Measurements from ENCODE around the gene SMIM35.

The SMIM35 gene

DNA sequence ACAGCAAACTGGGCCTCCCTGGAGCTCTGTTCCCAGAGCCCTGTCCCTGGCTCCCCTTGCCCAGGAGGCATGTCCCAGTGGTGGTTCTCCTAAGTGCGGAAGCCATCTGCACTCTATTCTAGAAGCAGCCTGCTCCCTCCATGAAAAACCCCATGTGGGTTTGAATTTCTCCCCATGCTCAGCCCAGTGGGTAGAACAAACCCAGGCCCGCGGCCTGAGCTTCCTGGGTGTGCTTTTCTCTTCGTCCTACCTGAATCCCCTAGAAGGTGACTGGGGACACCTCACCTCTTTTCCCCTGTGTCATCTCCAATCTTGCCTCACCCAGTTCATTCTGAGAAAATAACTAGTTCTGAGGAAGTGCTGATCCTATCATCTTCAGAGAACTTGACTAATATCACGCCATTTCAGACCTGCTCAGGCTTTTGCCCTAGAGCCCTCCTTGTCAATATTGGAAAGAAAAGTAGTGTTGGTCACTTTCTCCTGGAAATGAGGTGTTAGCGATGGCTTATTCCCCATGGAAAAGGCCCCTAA, 84.7 kb downstream of the SMIM35 start:
- no peak overlapping the region for H3K4me3 ChIP-seq (ENCODE audit: low read length)
- DNase-seq (ENCODE audit: low read depth): no peak

DNA sequence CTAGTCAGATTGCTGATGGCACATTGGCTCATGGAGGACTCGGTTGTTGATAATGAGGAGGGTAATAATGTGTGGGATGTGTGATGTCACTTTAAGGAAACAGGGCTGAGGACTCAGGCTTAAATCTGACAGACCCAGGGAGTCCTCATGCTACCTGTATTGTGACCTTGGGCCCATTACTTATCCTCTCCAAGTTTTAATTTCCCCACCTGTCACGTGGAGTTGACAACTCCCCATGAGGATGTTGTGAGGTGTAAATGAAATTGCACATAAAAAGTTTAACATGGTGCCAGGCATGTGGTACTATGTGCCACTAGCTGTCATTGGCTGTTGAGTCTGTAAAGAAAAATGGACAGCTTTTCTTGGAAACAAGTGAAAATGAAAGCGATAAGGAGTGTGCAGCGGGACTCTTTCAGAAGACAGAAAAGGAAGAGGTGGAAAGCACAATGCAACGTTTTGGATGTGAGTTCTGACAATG, 85.2 kb downstream of the SMIM35 start:
- no peak for DNase-seq (ENCODE audit: low read depth)
- TF ChIP-seq, protein P1, sequence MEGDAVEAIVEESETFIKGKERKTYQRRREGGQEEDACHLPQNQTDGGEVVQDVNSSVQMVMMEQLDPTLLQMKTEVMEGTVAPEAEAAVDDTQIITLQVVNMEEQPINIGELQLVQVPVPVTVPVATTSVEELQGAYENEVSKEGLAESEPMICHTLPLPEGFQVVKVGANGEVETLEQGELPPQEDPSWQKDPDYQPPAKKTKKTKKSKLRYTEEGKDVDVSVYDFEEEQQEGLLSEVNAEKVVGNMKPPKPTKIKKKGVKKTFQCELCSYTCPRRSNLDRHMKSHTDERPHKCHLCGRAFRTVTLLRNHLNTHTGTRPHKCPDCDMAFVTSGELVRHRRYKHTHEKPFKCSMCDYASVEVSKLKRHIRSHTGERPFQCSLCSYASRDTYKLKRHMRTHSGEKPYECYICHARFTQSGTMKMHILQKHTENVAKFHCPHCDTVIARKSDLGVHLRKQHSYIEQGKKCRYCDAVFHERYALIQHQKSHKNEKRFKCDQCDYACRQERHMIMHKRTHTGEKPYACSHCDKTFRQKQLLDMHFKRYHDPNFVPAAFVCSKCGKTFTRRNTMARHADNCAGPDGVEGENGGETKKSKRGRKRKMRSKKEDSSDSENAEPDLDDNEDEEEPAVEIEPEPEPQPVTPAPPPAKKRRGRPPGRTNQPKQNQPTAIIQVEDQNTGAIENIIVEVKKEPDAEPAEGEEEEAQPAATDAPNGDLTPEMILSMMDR (IDR thresholded peaks at IDR 0.05; ENCODE audit: insufficient read depth, low read depth, low read length, missing control alignments): no peak
- no peak overlapping the region for H3K4me3 ChIP-seq (ENCODE audit: low read length)

More for the DNA sequence above, 84.7 kb downstream of the SMIM35 start:
- TF ChIP-seq, protein P1 (IDR thresholded peaks at IDR 0.05; ENCODE audit: insufficient read depth, low read depth, low read length, missing control alignments): no peak

DNA sequence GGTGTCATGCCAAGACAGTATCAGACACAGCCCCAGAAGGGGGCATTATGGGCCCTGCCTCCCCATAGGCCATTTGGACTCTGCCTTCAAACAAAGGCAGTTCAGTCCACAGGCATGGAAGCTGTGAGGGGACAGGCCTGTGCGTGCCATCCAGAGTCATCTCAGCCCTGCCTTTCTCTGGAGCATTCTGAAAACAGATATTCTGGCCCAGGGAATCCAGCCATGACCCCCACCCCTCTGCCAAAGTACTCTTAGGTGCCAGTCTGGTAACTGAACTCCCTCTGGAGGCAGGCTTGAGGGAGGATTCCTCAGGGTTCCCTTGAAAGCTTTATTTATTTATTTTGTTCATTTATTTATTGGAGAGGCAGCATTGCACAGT, 85.9 kb downstream of the SMIM35 start:
- no peak for DNase-seq (ENCODE audit: low read depth)
- H3K4me3 ChIP-seq (ENCODE audit: low read length): no peak overlapping the region
- TF ChIP-seq, protein P1 (IDR thresholded peaks at IDR 0.05; ENCODE audit: insufficient read depth, low read depth, low read length, missing control alignments): no peak

DNA sequence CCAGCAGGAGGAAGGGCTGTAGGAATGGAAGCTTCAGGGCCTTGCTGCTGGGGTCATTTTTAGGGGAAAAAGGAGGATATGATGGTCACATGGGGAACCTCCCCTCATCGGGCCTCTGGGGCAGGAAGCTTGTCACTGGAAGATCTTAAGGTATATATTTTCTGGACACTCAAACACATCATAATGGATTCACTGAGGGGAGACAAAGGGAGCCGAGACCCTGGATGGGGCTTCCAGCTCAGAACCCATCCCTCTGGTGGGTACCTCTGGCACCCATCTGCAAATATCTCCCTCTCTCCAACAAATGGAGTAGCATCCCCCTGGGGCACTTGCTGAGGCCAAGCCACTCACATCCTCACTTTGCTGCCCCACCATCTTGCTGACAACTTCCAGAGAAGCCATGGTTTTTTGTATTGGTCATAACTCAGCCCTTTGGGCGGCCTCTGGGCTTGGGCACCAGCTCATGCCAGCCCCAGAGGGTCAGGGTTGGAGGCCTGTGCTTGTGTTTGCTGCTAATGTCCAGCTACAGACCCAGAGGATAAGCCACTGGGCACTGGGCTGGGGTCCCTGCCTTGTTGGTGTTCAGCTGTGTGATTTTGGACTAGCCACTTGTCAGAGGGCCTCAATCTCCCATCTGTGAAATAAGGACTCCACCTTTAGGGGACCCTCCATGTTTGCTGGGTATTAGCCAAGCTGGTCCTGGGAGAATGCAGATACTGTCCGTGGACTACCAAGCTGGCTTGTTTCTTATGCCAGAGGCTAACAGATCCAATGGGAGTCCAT, 86.5 kb downstream of the SMIM35 start:
- H3K4me3 ChIP-seq (ENCODE audit: low read length): no peak overlapping the region
- TF ChIP-seq, protein P1 (IDR thresholded peaks at IDR 0.05; ENCODE audit: insufficient read depth, low read depth, low read length, missing control alignments): no peak
- DNase-seq (ENCODE audit: low read depth): no peak

DNA sequence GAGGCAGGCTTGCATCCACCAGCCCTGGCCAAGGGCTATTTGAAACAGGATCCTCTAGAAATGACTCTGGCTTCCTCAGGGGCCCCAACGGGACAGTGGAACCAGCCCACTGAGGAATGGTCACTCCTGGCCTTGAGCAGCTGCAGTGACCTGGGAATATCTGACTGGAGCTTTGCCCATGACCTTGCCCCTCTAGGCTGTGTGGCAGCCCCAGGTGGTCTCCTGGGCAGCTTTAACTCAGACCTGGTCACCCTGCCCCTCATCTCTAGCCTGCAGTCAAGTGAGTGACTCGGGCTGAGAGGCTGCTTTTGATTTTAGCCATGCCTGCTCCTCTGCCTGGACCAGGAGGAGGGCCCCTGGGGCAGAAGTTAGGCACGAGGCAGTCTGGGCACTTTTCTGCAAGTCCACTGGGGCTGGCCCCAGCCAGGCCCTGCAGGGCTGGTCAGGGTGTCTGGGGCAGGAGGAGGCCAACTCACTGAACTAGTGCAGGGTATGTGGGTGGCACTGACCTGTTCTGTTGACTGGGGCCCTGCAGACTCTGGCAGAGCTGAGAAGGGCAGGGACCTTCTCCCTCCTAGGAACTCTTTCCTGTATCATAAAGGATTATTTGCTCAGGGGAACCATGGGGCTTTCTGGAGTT, 87.3 kb downstream of the SMIM35 start:
- H3K4me3 ChIP-seq (ENCODE audit: low read length): no peak overlapping the region
- no peak for DNase-seq (ENCODE audit: low read depth)
- TF ChIP-seq, protein P1 (IDR thresholded peaks at IDR 0.05; ENCODE audit: insufficient read depth, low read depth, low read length, missing control alignments): no peak

DNA sequence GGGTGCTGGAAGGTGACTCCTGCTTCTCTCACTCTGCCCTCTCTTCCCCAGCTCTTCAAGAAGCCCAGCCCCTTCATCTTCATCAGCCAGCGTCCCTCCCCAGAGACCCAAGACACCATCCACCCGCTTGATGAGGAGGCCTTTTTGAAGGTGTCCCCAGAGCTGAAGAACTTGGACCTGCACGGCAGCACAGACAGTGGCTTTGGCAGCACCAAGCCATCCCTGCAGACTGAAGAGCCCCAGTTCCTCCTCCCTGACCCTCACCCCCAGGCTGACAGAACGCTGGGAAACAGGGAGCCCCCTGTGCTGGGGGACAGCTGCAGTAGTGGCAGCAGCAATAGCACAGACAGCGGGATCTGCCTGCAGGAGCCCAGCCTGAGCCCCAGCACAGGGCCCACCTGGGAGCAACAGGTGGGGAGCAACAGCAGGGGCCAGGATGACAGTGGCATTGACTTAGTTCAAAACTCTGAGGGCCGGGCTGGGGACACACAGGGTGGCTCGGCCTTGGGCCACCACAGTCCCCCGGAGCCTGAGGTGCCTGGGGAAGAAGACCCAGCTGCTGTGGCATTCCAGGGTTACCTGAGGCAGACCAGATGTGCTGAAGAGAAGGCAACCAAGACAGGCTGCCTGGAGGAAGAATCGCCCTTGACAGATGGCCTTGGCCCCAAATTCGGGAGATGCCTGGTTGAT, 88.0 kb downstream of the SMIM35 start:
- H3K4me3 ChIP-seq (ENCODE audit: low read length): no peak overlapping the region
- TF ChIP-seq, protein P1 (IDR thresholded peaks at IDR 0.05; ENCODE audit: insufficient read depth, low read depth, low read length, missing control alignments): no peak
- no peak for DNase-seq (ENCODE audit: low read depth)

Measured in epithelial cell of esophagus (primary cell).